GM12878 (cell line): ENCODE results near the gene METAP1D. TPM values are rescaled to one million over a fixed set of nuclear protein-coding genes. Genes with fewer than 3 reads are reported as not detected.

Experiments used
- ATAC-seq: fragments of 200-7000 bp; cut with Tn5 transposase; 3 replicates; pipeline ENCODE4 v1.9.1; 2020; ENCODE audit warnings: mild to moderate bottlenecking, moderate library complexity
- BruUV-seq: library from RNA; stranded (reverse); fragments of 400-500 nt; replicated peaks from 2 replicates; lab custom pipeline; 2021; lab: Mats Ljungman, UMichigan
- CTCF ChIA-PET: fragments of 300-600 bp; sonication (Branson Sonifier 250); formaldehyde crosslinking; extraction: SDS; loops from one replicate; lab custom pipeline; 2021; ENCODE audit warnings: inconsistent platforms; lab: Yijun Ruan, JAX
- POLR2A ChIA-PET: fragments of 350-600 bp; formaldehyde crosslinking; extraction: SDS; loops from one replicate; lab custom pipeline; 2021; ENCODE audit warnings: inconsistent platforms; lab: Charles Lee
- RAD21 ChIA-PET: fragments of 300-600 bp; sonication (Branson Sonifier 250); formaldehyde crosslinking; loops from one replicate; lab custom pipeline; 2023; ENCODE audit warnings: antibody characterized with exemption; ENCODE audit not compliant: unreplicated experiment; lab: Charles Lee
- SMC1A ChIA-PET: fragments of 300-600 bp; sonication (Branson Sonifier 250); formaldehyde crosslinking; loops from one replicate; lab custom pipeline; 2023; ENCODE audit not compliant: unreplicated experiment, uncharacterized antibody; lab: Charles Lee
- DNase-seq: peaks from one replicate; pipeline ENCODE4 v3.0.0-alpha.2; 2011; ENCODE audit warnings: low read depth, low spot score
- FAIRE-seq: peaks from 3 replicates; lab custom pipeline; 2011; peaks lifted over from hg19 to GRCh38; lab: Jason Lieb, UNC
- H2AFZ ChIP-seq: 2 replicates; pipeline ENCODE4 v1.6.0; 2011; ENCODE audit warnings: low read depth, low read length, control low read depth; ENCODE audit not compliant: control insufficient read depth
- H3K27ac ChIP-seq: 2 replicates; pipeline ENCODE4 v1.5.1; 2011; ENCODE audit warnings: control low read depth; ENCODE audit not compliant: control insufficient read depth, insufficient read depth
- H3K27me3 ChIP-seq, 2 experiments: replicated peaks in 1 of 2; 2 replicates each; pipeline versions ENCODE4 v1.6.0 to v1.6.1; 2011; ENCODE audit warnings: low read length in 1 of 2; ENCODE audit not compliant: control insufficient read depth in 2 of 2, insufficient read depth in 2 of 2
- H3K36me3 ChIP-seq, 2 experiments: 2 replicates each; pipeline ENCODE4 v1.5.1; 2011; ENCODE audit warnings: low read length in 1 of 2; ENCODE audit not compliant: control insufficient read depth in 2 of 2, insufficient read depth in 2 of 2
- H3K4me1 ChIP-seq: 2 replicates; pipeline ENCODE4 v1.6.1; 2011; ENCODE audit warnings: mild to moderate bottlenecking, low read length, moderate library complexity, mixed read lengths; ENCODE audit not compliant: control insufficient read depth, insufficient read depth
- H3K4me2 ChIP-seq: 2 replicates; pipeline ENCODE4 v1.6.0; 2011; ENCODE audit warnings: control low read depth; ENCODE audit not compliant: control insufficient read depth, insufficient read depth
- H3K4me3 ChIP-seq: fragments of 200-600 bp; sonication (generic); 2 replicates; pipeline ENCODE4 v1.5.1; 2016
- H3K79me2 ChIP-seq: 2 replicates; pipeline ENCODE4 v1.6.0; 2011; ENCODE audit warnings: low read length; ENCODE audit not compliant: control insufficient read depth, insufficient read depth
- H3K9ac ChIP-seq: 2 replicates; pipeline ENCODE4 v1.8.0; 2011; ENCODE audit warnings: low read length, control low read depth, mixed read lengths; ENCODE audit not compliant: control insufficient read depth, insufficient read depth
- H3K9me3 ChIP-seq: replicated peaks from 3 replicates; pipeline ENCODE4 v1.5.1; 2011; ENCODE audit warnings: mild to moderate bottlenecking, low read length; ENCODE audit not compliant: control insufficient read depth, insufficient read depth
- H4K20me1 ChIP-seq: 2 replicates; pipeline ENCODE4 v1.6.0; 2011; ENCODE audit not compliant: control insufficient read depth, insufficient read depth
- EGR1 ChIP-seq, 2 experiments: IDR thresholded peaks; 1 replicate in 1 of 2; 2 replicates in 1 of 2; pipeline ENCODE4 v1.6.1; 2011 to 2012; ENCODE audit warnings: low read depth in 2 of 2, low read length in 2 of 2, borderline replicate concordance in 1 of 2, mild to moderate bottlenecking in 1 of 2, moderate library complexity in 1 of 2
- ELK1 ChIP-seq: IDR thresholded peaks from 2 replicates; pipeline ENCODE4 v1.6.1; 2012; ENCODE audit warnings: low read depth, low read length, improper control_type of control experiment
- EZH2 ChIP-seq: IDR thresholded peaks from 2 replicates; pipeline ENCODE4 v1.6.1; 2012; ENCODE audit warnings: low read depth, mild to moderate bottlenecking, control low read depth, inconsistent platforms, low read length, borderline replicate concordance; ENCODE audit not compliant: control insufficient read depth
- HDAC2 ChIP-seq: fragments of 200-600 bp; sonication (generic); IDR thresholded peaks from 2 replicates; pipeline ENCODE4 v1.6.1; 2017
- IRF4 ChIP-seq: IDR thresholded peaks from 2 replicates; pipeline ENCODE4 v1.6.1; 2011; ENCODE audit warnings: low read depth, low read length
- REST ChIP-seq: IDR thresholded peaks from 2 replicates; pipeline ENCODE4 v1.6.1; 2012; ENCODE audit warnings: mild to moderate bottlenecking, low read depth, low read length
- SIX5 ChIP-seq: IDR thresholded peaks from 2 replicates; pipeline ENCODE4 v1.6.1; 2011; ENCODE audit warnings: mild to moderate bottlenecking, low read depth, low read length, moderate library complexity; ENCODE audit not compliant: severe bottlenecking
- STAT3 ChIP-seq: IDR thresholded peaks from 2 replicates; pipeline ENCODE4 v1.6.1; 2011; ENCODE audit warnings: low read depth, low read length, improper control_type of control experiment
- TAF1 ChIP-seq: IDR thresholded peaks from 2 replicates; pipeline ENCODE4 v1.6.1; 2011; ENCODE audit warnings: mild to moderate bottlenecking, low read depth, low read length, borderline replicate concordance
- TCF7 ChIP-seq: IDR thresholded peaks from 2 replicates; pipeline ENCODE4 v1.6.1; 2014; ENCODE audit warnings: antibody characterized with exemption, borderline replicate concordance
- ZSCAN29 ChIP-seq: fragments of 450-650 bp; IDR thresholded peaks from 2 replicates; pipeline ENCODE4 v1.6.1; 2017; ENCODE audit warnings: mild to moderate bottlenecking, moderate library complexity
- WGBS: methylation state at CpG from one replicate; pipeline ENCODE4 v1.1.6; 2016; ENCODE audit warnings: low lambda C conversion rate; ENCODE audit not compliant: insufficient replicate concordance, insufficient coverage; ENCODE audit errors: missing lambda C conversion rate; 5-methylcytosine and 5-hydroxymethylcytosine counted together
- in situ Hi-C: fragments of 300-500 bp; cut with MboI; formaldehyde crosslinking; loops from 9 replicates; pipeline ENCODE4 v1.14.3; 2018; ENCODE audit warnings: mixed read lengths
- intact Hi-C: fragments of 100-400 bp; cut with micrococcal nuclease; formaldehyde crosslinking; loops from one replicate; pipeline ENCODE4 v1.14.2; 2022; ENCODE audit not compliant: unreplicated experiment
- polyA plus RNA-seq, 11 experiments: library from polyadenylated mRNA; depleted of rRNA in 4 of 11; unstranded in 6 of 11; stranded (reverse) in 5 of 11; fragments of >200 nt; fragmentation: Nextera tagmentation in 4 of 11; fragmentation: Illumina TruSeq in 1 of 11; extraction: Ambion mirVana in 4 of 11; extraction: Trizol in 1 of 11; gene quantifications; 1 replicate in 1 of 11; 2 replicates in 10 of 11; pipeline versions ENCODE4 v1.2.1 to v1.2.3, GENCODE V29; 2011 to 2016; ENCODE audit warnings: inconsistent platforms in 2 of 11, missing spikeins in 2 of 11, low read depth in 1 of 11
- total RNA-seq, 4 experiments: library from RNA; depleted of rRNA in 3 of 4; stranded (reverse); fragments of >200 nt in 3 of 4; fragmentation: Illumina TruSeq in 1 of 4; extraction: Trizol in 1 of 4; gene quantifications; 2 replicates each; pipeline versions ENCODE4 v1.2.1 to v1.2.3, GENCODE V29; 2013 to 2021

Gene METAP1D
- total and polyA plus RNA-seq, 10 of the 15 experiments (the other 5 are each of a cell fraction or from before 2014, with no cell fraction given), result 4.5 to 12.1 (median 7.8) TPM

- no peak for TF ChIP-seq HDAC2
- TF ChIP-seq EZH2, result no peak
Measured at GRCh38 chr2:172079838-172080640, 80.3 kb downstream of the METAP1D start (continued).

GRCh38 chr2:172080641-172081220 is 81.0 kb downstream of the METAP1D start:
- no peak overlapping the region for H3K4me2 ChIP-seq
- BruUV-seq, result no TSS peak
- H3K4me1 ChIP-seq, result peaks cover 17% of the 10 kb centered on the region
- ChIA-PET CTCF (no interaction called here), SMC1A (no interaction called here), RAD21 (no interaction called here), POLR2A (no interaction called here)
- H3K79me2 ChIP-seq, result no peaks in the 10 kb centered on the region
- H3K4me3 ChIP-seq, result no peak overlapping the region
- H4K20me1 ChIP-seq, result peaks cover 7% of the 10 kb centered on the region
- WGBS, result 68% methylated on average over 24 of the region's 25 CpGs
- TF ChIP-seq IRF4 (no peak), TAF1 (no peak), REST (no peak), EGR1 (IDR thresholded peaks at IDR 0.05; ENCODE audit: borderline replicate concordance in 1 of 2, low read depth in 2 of 2, low read length in 2 of 2) (no peak), STAT3 (no peak), TCF7 (no peak), ZSCAN29 (no peak), SIX5 (no peak), ELK1 (no peak)
- in situ Hi-C loops, result no loop called here
- H3K27me3 ChIP-seq, result peaks cover 26 to 40% of the 10 kb centered on the region in 2 experiments
- H3K27ac ChIP-seq, result no peak overlapping the region
- no peaks in the 10 kb centered on the region; the same call in 2 of the 3 replicates for H3K9me3 ChIP-seq
- FAIRE-seq, result no peak
- no peaks in the 10 kb centered on the region for H3K36me3 ChIP-seq
- intact Hi-C loops, result no loop called here
- no peak for DNase-seq
- no peak overlapping the region for H2AFZ ChIP-seq
- no peak overlapping the region for H3K9ac ChIP-seq
- no peak for ATAC-seq
